HCT116 (cell line): ENCODE measurements around the gene SLC25A45. TPM values are rescaled to one million over a fixed set of nuclear protein-coding genes. Genes with fewer than 3 reads are reported as not detected.
A peak's percentile ranks its signal among the peaks of the same experiment; 100 is the strongest.

ENCODE experiments used
- ATAC-seq: fragments of 200-7000 bp; cut with Tn5 transposase; 2 replicates; pipeline ENCODE4 v1.9.1; 2020; ENCODE audit warnings: mild to moderate bottlenecking, moderate library complexity
- BruUV-seq: library from RNA; stranded (reverse); fragments of 400-500 nt; replicated peaks from 2 replicates; lab custom pipeline; 2021; lab: Mats Ljungman, UMichigan
- CTCF ChIA-PET: fragments of 300-600 bp; sonication (Branson Sonifier 250); formaldehyde crosslinking; loops from one replicate; lab custom pipeline; 2021; ENCODE audit warnings: antibody characterized with exemption; lab: Charles Lee
- POLR2A ChIA-PET: fragments of 300-600, 350-600 bp; sonication (Branson Sonifier 250); formaldehyde crosslinking; loops from one replicate; lab custom pipeline; 2021; ENCODE audit warnings: antibody characterized with exemption; lab: Charles Lee
- RAD21 ChIA-PET, 2 experiments: fragments of 300-600 bp; sonication (Branson Sonifier 250); formaldehyde crosslinking; loops; one replicate each; lab custom pipeline; 2023; ENCODE audit warnings: low total read pairs in 2 of 2; ENCODE audit not compliant: uncharacterized antibody in 2 of 2, unreplicated experiment in 2 of 2, low non-redundant PET in 1 of 2; lab: Charles Lee
- DNase-seq: peaks from one replicate; pipeline ENCODE4 v3.0.0-alpha.2; 2010; ENCODE audit warnings: low read depth, low spot score
- H2AFZ ChIP-seq: fragments of 200-600 bp; shearing (Covaris generic), sonication (generic); 2 replicates; pipeline ENCODE4 v1.6.1; 2017; ENCODE audit warnings: low read depth, mixed run types, mixed read lengths, antibody characterized with exemption, low read length; ENCODE audit not compliant: poor library complexity, severe bottlenecking
- H3K27ac ChIP-seq: 2 replicates; pipeline ENCODE4 v1.5.1; 2012; ENCODE audit warnings: low read depth, low read length
- H3K27me3 ChIP-seq: fragments of 200-600 bp; sonication (generic); 2 replicates; pipeline ENCODE4 v1.6.1; 2016; ENCODE audit warnings: mixed run types, low read length, mixed read lengths; ENCODE audit not compliant: insufficient read depth
- H3K36me3 ChIP-seq, 2 experiments: fragments of 200-500 bp in 1 of 2; fragments of 200-600 bp in 1 of 2; sonication (Bioruptor generic) in 1 of 2; sonication (generic) in 1 of 2; 2 replicates each; pipeline versions ENCODE4 v1.5.1 to v1.6.1; 2014 to 2016; ENCODE audit warnings: low read length in 2 of 2, inconsistent platforms in 1 of 2, mixed read lengths in 1 of 2, mixed run types in 1 of 2; ENCODE audit not compliant: insufficient read depth in 2 of 2, control insufficient read depth in 1 of 2
- H3K4me1 ChIP-seq, 2 experiments: fragments of 200-600 bp in 1 of 2; sonication (generic) in 1 of 2; 2 replicates each; pipeline versions ENCODE4 v1.5.1 to v1.6.1; 2012 to 2017; ENCODE audit warnings: low read length in 2 of 2, inconsistent platforms in 1 of 2, mild to moderate bottlenecking in 1 of 2, mixed read lengths in 1 of 2, mixed run types in 1 of 2, moderate library complexity in 1 of 2; ENCODE audit not compliant: insufficient read depth in 2 of 2, control insufficient read depth in 1 of 2
- H3K4me2 ChIP-seq: fragments of 200-600 bp; sonication (generic); 2 replicates; pipeline ENCODE4 v1.6.1; 2017; ENCODE audit warnings: mixed run types, low read length, mixed read lengths
- H3K4me3 ChIP-seq, 2 experiments: fragments of 200-600 bp in 1 of 2; sonication (generic) in 1 of 2; replicated peaks in 1 of 2; 2 replicates each; pipeline ENCODE4 v1.5.1; 2011 to 2016; ENCODE audit warnings: low read length in 2 of 2, control low read depth in 1 of 2, low read depth in 1 of 2, mild to moderate bottlenecking in 1 of 2, mixed read lengths in 1 of 2, mixed run types in 1 of 2
- H3K79me2 ChIP-seq: fragments of 200-600 bp; sonication (generic); 2 replicates; pipeline ENCODE4 v1.6.1; 2017; ENCODE audit warnings: mild to moderate bottlenecking, mixed run types, low read length, moderate library complexity, mixed read lengths; ENCODE audit not compliant: insufficient read depth
- H3K9ac ChIP-seq: fragments of 200-600 bp; sonication (generic); 2 replicates; pipeline ENCODE4 v1.6.1; 2016; ENCODE audit warnings: low read length, mixed read lengths
- H3K9me2 ChIP-seq: fragments of 200-600 bp; sonication (generic), shearing (Covaris generic); 2 replicates; pipeline ENCODE4 v1.6.1; 2017; ENCODE audit warnings: mixed run types, mild to moderate bottlenecking, moderate library complexity; ENCODE audit not compliant: insufficient read depth
- H3K9me3 ChIP-seq, 2 experiments: fragments of 200-500 bp in 1 of 2; fragments of 200-600 bp in 1 of 2; sonication (Bioruptor generic) in 1 of 2; sonication (generic) in 1 of 2; 2 replicates each; pipeline ENCODE4 v1.6.1; 2014 to 2017; ENCODE audit warnings: low read length in 2 of 2, mixed read lengths in 2 of 2, inconsistent platforms in 1 of 2, low read depth in 1 of 2, mild to moderate bottlenecking in 1 of 2, mixed run types in 1 of 2, moderate library complexity in 1 of 2; ENCODE audit not compliant: control insufficient read depth in 1 of 2, insufficient read depth in 1 of 2
- H4K20me1 ChIP-seq: fragments of 200-600 bp; sonication (generic), shearing (Covaris generic); 2 replicates; pipeline ENCODE4 v1.6.1; 2017; ENCODE audit warnings: mixed run types, mild to moderate bottlenecking, moderate library complexity; ENCODE audit not compliant: insufficient read depth
- CTCF ChIP-seq, 3 experiments: fragments of 200-600 bp in 1 of 3; sonication (generic) in 1 of 3; IDR thresholded peaks in 2 of 3; conservative IDR thresholded peaks in 1 of 3; 2 replicates each; pipeline ENCODE4 v1.5.1; 2012 to 2017; ENCODE audit warnings: low read depth in 2 of 3, low read length in 2 of 3, antibody characterized with exemption in 1 of 3, borderline replicate concordance in 1 of 3, control low read depth in 1 of 3, mild to moderate bottlenecking in 1 of 3, mixed read lengths in 1 of 3, mixed run types in 1 of 3, moderate library complexity in 1 of 3; ENCODE audit not compliant: insufficient read depth in 1 of 3
- ELF1 ChIP-seq: IDR thresholded peaks from 2 replicates; pipeline ENCODE4 v1.6.1; 2012; ENCODE audit warnings: low read depth, borderline replicate concordance
- POLR2A ChIP-seq: IDR thresholded peaks from 2 replicates; pipeline ENCODE4 v1.7.0; 2011; ENCODE audit warnings: borderline replicate concordance; ENCODE audit not compliant: insufficient read depth, insufficient read length; ENCODE audit errors: extremely low read depth
- POLR2AphosphoS5 ChIP-seq: IDR thresholded peaks from 2 replicates; pipeline ENCODE4 v1.6.1; 2011; ENCODE audit warnings: mild to moderate bottlenecking, low read depth, low read length, moderate library complexity
- RAD21 ChIP-seq: IDR thresholded peaks from 2 replicates; pipeline ENCODE4 v1.6.1; 2012; ENCODE audit warnings: low read depth, mild to moderate bottlenecking
- SIN3A ChIP-seq: IDR thresholded peaks from 2 replicates; pipeline ENCODE4 v1.6.1; 2012; ENCODE audit warnings: low read depth
- YY1 ChIP-seq: IDR thresholded peaks from 2 replicates; pipeline ENCODE4 v1.6.1; 2011; ENCODE audit warnings: low read length, low read depth, moderate library complexity, mild to moderate bottlenecking; ENCODE audit not compliant: insufficient replicate concordance; ENCODE audit errors: extremely low read depth
- intact Hi-C: fragments of 100-400 bp; cut with micrococcal nuclease; formaldehyde crosslinking; loops from 2 replicates; pipeline ENCODE4 v1.10.0; 2022
- total RNA-seq: library from RNA; stranded (reverse); gene quantifications from one replicate; pipeline ENCODE4 v1.2.1, GENCODE V29; 2021; ENCODE audit not compliant: unreplicated experiment

SLC25A45 gene
- total RNA-seq, 1 experiment from 2014 or later = 3.9 TPM

DNA sequence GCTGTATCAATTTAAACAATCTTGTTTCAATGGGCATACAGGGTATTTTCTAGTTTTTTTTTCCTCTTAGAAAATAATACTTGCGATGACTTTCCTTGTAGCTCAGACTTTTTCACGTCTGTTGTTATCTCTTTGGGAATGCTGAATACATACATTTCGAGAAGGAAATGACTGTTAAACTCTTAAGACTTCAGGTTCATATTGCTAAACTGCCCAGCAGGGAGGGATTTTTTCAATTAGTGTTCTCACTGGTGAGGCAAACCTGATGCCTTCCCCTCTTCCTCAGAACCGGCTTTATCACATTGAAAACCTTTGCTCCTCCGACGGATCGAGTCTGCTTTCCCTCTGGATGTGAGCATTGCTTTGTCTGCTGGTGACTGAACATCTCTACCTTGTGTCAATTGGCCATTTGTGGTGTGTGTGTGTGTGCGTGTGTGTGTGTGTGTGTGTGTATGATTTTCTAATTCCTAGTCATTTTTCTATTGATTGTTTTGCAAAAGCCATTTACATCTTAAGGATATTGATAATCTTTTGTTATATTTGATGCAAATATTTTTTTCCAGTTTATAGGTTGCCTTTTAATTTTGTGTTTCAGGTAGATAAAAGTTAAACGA, 46.7 kb upstream of the SLC25A45 start:
- BruUV-seq = no TSS peak
- DNase-seq (no peak), ATAC-seq (no peak)
- intact Hi-C loops = no loop called here
- Histone ChIP-seq H2AFZ (no peak overlapping the region), H3K9ac (no peak overlapping the region), H3K4me2 (no peak overlapping the region), H3K9me3 (no peaks in the 10 kb centered on the region), H3K36me3 (peaks cover 0 to 2% of the 10 kb centered on the region in 2 experiments; a peak in 1 of 4 replicates), H3K9me2 (no peaks in the 10 kb centered on the region), H3K4me1 (peaks cover 24 to 51% of the 10 kb centered on the region in 2 experiments), H3K27ac (peak overlapping the region; percentile 100; the same call in 1 of the 2 replicates), H3K27me3 (no peaks in the 10 kb centered on the region), H3K4me3 (no peak overlapping the region), H4K20me1 (peaks cover 26% of the 10 kb centered on the region), H3K79me2 (peaks cover 59% of the 10 kb centered on the region)
- ChIA-PET POLR2A (interaction anchor here (0.5 to 15.5 kb wide), 3 partner anchors 10 to 69 kb away, joined by 3 to 910 read pairs (median 10); partner anchors contain the start of gene MALAT1), CTCF (no interaction called here), RAD21 (no interaction called here)
- TF ChIP-seq RAD21 (no peak), POLR2A (peak; percentile 59)

DNA sequence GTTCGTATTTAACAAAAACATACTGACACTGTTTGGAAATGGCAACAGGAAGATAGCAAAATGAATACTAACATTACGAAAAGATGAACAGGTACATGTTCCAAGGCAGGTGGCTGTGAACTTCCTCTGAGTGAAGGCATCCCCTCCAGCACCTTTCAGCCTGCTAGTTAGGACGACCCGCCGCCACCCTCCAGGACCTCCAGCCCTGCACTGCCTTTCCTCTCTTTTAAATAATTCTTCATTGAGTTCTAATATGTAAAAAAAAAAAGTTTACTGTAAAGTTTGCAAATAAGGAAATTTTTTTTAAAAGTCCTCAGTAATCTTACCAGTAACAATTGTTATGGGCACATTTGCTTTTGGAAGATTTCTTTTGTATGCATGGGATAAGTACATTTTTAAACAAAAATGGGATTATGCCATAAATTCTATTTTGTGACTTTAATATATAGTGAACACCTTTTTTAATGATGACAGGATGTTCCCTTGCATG, 46.2 kb upstream of the SLC25A45 start:
- no peaks in the 10 kb centered on the region for H3K27me3 ChIP-seq
- intact Hi-C loops = no loop called here

More for the DNA sequence above, 46.2 kb upstream of the SLC25A45 start:
- Histone ChIP-seq H4K20me1 (peaks cover 29% of the 10 kb centered on the region), H2AFZ (no peak overlapping the region), H3K9me3 (no peaks in the 10 kb centered on the region), H3K27ac (peak overlapping the region; percentile 100; the same call in 1 of the 2 replicates), H3K9me2 (no peaks in the 10 kb centered on the region), H3K36me3 (peaks cover 0 to 7% of the 10 kb centered on the region in 2 experiments; a peak in 1 of 4 replicates), H3K4me3 (no peak overlapping the region), H3K4me2 (no peak overlapping the region), H3K9ac (no peak overlapping the region), H3K79me2 (peaks cover 63% of the 10 kb centered on the region), H3K4me1 (peaks cover 28 to 57% of the 10 kb centered on the region in 2 experiments)
- POLR2A ChIA-PET = interaction anchor here (0.5 to 15.5 kb wide), 4 partner anchors 8 to 70 kb away, joined by 3 to 910 read pairs (median 6); partner anchors contain the start of gene MALAT1
- no peak for DNase-seq
- TF ChIP-seq ELF1 (no peak), CTCF (IDR thresholded peaks at IDR 0.05 in 2 of 3, conservative IDR thresholded peaks at IDR 0.05 in 1 of 3; ENCODE audit: borderline replicate concordance in 1 of 3, insufficient read depth in 1 of 3, low read depth in 2 of 3, low read length in 2 of 3) (no peak), YY1 (no peak), POLR2AphosphoS5 (0 out of 2 replicates have a peak, but pooled peaks have one; percentile 11), SIN3A (no peak)
- RAD21 ChIA-PET = no interaction called here
- CTCF ChIA-PET = no interaction called here
- no TSS peak for BruUV-seq
- ATAC-seq = no peak
